Measurements from ENCODE around the gene ARHGAP6.
"Not testable (repeated sequence)": the region's sequence is repeated elsewhere in the genome, so short reads cannot be mapped to it uniquely, and the experiment has no call there.

ARHGAP6 gene

DNA sequence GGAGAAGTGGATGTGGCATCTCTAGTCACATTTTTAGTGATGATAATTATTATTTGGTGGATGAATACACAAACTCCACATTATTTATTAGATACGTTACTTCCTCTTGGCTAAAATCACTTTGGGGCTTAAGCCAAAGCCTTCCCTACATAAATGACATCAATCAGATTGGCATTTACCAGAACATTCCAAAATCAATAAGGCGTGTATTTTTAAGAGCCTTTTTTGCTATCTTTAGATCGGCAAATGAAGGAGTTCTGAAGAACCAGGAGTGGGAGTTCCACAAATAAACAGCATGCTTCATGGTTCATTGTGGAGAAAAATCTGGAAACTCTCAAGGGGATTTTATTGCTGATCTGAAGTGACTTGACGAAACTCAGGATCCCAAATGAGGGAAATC is 282.8 kb downstream of the ARHGAP6 start:
- no peak for DNase-seq

DNA sequence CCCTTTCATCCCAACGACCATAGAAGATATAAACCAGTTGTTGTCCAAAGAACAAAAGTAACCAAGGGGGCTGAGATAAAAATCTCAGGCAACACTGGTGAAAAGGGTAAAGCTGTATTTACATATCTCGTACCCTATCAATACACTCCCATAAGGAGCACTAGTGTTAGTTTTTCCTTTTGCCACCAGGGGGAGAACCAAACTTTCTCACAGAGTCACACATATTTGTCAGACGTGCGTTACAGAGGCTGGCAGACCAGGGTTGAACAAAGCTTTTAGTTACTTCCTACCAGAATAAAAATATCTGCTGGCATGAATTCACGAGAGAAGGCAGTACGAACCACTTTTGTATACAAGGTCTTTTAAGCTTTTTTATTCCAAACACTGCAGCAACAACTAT is 284.3 kb downstream of the ARHGAP6 start:
- peak; percentile 34 for DNase-seq

DNA sequence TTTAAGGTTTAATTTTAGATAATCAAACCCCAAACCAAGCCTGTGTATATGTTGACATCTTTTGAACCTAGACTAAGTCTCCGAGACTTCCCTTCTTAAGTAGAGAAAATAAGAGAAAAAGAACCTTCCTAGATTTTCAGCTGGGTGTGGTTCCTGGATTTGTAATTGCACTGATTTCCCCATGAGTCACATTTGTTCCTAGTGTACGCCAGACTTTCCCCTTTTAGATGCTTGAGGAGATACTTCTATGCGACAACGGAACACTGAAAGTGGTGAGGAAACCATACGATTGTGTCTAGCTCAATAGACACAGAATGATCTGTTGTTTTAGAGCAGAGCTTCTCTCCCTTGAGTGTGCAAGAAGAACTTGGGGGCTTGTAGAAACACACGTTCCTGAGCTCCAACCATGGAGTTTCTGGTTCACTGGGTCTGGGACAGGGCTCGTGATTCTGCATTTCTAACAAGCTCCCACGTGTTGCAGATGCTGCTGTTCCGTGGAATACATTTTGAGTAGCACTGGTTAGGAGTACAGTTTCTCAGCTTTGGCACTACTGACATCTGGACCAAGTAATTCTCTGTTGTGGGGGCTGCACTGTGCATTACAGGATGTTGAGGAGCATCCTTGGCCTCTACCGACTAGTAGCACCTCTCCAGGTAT is 285.4 kb downstream of the ARHGAP6 start:
- no peak for DNase-seq

DNA sequence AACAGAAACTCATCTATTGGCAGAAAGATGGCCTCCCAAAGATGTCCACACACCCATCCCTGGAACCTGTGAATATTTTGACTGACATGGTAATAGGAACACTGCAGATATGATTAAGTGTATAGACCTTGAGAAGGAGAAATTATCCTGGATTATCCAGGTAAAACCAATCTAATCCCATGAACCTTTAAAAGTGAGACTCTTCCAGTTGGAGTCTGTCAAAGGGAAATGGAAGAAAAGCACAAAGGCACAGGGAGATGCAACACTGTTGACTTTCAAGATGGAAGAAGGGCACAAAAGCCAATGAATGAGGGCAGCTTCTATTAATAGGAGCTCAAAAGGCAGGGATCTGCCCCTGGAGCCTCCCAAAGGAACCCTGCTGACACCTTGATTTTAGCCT is 289.6 kb downstream of the ARHGAP6 start:
- no peak for DNase-seq

DNA sequence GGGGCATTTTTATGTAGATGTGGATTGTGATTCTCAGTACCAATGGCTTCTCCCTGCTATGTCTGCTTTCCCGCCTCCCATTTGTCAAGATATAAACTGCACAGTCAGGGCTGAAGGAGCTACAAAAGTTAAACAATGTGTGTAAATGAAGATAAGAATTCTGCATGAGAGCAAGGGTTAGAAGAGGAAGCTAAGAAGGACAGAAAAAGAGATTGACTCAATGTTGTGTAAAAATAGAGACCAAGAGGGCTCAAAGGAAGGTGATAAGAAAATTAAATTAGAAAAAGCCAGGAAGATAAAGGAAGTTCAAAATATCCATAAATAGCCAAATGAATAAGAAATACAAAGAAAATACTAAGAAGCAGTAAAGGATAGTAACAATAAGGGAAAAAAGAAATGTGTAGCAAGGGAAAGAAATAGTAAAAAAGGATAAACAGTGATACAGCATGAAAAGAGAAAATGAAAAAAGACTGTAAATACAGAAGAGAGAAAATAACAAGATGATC is 290.1 kb downstream of the ARHGAP6 start:
- DNase-seq = no peak

DNA sequence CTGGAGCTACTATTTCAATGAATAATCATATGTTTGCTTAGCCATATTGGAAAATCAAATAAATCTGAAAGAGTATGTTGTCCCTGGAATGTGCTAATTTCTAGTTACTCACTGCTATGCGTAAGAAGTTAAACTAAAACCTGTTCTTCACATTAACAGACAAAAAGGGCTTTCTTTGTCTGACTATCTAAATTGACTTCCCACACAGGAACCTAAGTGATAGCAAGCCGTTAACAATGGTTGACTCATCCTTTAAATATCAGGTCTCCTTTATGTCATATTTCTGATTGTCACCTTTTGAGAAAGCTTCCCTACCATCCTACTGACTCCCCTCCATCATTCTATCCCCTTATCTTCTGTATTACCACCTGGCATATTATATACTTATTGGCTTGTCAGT is 291.1 kb downstream of the ARHGAP6 start:
- DNase-seq = no peak

DNA sequence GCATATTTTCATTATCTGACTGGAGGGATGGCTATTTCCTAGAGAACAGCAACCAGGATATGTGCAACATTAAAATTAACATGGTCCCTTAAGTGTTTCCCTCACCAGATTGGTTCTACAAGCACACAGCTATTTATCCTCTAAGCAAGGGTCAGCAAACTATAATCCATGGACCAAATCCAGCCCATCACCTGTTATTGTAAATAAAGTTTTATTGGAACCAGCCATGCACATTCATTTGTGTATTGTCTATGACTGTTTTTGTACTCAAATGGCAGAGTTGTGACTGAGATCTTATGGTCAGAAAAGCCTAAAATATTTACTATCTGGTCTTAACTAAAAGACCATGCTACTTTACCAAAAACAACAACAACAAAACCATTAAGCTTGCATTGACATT is 294.6 kb downstream of the ARHGAP6 start:
- no peak for DNase-seq

DNA sequence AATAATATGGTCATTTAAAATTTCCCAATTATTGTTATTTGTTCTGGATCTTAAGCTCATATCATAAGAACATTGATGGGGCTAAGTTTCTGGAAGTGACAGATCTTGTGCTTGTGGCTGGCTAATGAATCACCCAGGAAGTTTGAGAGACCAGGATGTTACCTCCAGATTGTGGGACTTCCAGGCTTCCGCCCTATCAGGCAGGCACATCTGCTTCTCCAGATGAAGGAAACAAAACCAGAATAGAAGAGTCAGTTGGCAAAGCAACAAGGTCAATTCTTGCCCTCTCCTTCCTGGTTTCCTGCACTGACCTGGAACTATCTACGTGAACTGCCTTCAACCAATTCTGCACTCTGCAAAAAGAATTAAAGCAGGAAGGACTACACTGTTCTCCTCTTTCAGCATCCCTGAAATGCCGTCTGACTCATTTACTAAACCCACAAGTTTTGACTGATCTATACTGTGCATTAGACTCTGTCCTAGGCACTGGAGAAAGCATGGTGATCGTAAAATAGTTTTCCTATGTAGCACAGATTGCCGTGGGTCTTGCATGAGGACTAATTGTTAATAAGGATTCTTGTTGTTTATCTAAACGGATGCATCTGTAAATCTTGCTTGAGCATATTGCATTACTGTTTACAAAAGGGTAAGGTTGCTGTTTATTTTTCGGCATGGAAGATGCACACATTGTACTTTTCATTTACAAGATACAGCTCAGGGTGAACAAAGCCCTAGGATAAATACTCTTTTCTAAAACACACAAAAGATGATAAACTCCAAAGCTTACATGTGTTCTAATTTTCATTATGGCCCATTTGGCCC is 297.9 kb downstream of the ARHGAP6 start:
- no peak for DNase-seq

DNA sequence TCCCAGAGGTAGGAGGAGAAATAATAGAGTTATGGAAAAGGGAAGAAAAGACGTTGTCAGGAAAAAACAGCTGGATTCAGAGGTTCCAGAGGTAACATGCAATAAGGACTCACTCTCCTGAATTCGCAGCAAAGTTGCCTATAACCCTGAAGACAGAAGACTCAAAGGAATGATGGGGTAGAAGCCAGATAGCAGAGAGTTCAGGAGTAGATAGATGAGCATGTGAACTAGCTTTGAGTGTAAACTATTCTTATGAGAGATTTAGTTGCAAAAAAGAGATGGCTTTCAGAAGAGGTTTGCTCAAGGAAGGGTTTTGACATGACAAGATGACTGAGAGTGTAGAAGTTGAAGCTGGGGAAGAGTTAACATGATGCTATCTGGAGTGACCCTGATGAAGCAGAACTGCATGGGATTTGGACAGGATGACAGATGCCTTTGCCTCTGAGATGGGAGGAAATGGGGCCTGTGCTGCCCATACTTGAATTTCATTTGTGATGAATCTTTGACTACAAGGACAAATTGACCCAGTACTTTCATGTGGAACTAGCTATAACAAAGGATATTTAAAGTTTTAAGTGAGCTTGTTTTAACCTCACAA is 298.6 kb downstream of the ARHGAP6 start:
- DNase-seq = no peak

DNA sequence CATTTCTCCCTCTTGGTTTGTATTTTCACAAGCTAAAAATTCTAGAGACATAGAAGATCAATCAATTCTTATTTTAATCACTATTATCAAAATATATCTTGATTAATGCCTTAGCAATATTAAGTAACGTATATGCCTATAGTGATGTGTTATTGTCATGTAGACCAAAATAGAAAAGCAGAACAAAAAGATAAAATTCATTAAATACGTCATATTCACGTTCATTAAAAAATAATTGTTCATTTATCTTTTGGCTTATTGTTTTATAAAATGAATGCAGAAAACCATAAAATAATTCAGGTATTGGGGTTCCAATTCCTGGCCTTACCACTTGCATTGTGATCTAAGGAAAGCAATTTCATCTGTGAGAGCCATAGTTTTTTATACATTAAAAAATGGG is 300.3 kb downstream of the ARHGAP6 start:
- DNase-seq = no peak

DNA sequence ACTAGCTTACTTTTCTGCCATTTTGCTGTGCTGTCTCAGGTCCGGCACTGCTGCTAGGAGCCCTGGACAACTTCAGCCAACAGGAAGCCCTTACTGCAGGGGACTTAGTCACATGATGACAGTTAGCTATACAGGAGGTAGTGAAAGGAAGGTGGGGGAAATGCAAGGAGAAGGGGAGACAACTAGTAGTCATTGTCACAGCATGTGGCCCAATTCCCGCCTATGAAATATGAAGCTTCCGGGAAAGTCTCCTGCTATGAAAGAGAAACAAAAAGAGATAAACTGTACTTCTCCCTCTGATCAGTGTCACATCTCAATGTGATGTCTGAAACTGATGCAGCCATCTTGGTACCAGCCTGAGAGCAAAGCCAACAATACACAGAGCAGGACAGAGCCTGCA is 300.9 kb downstream of the ARHGAP6 start:
- no peak for DNase-seq

DNA sequence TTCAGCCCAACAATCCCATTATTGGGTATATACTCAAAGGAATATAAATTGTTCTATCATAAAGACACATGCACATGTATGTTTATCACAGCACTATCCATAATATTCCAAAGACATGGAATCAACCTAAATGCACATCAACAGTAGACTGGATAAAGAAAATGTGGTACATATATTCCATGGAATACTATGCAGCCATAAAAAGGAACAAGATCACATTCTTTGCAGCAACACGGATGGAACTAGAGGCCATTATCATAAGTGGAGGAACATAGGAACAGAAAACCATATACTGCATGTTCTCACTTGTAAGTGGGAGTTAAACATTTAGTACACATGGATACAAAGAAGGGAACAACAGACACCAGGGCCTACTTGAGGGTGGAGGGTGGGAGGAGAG is 301.9 kb downstream of the ARHGAP6 start:
- DNase-seq = not testable (repeated sequence)

DNA sequence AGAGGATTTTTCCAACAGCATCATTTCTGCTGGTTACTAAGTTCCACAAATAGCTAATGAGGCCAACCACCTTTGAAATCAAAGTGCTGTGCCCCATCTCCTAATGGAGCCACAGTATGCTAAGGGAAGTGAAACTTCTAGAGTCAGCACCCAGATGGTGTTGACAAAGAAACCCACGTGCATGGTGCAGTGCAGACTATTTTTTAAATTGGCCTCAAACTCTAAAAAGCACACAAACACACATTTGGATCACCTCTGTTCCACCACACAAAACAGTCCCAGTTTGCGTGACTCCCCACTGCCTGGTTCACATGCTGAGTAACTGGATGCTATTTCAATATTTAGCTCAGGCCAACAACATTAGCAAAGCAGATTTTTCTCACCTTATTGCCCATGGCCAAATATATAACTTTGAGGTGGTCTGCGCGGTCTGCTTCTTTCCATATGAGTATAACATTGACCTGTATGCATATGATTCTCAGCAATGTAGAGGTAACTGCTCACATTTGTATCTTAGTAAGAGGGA is 302.6 kb downstream of the ARHGAP6 start:
- DNase-seq = no peak

DNA sequence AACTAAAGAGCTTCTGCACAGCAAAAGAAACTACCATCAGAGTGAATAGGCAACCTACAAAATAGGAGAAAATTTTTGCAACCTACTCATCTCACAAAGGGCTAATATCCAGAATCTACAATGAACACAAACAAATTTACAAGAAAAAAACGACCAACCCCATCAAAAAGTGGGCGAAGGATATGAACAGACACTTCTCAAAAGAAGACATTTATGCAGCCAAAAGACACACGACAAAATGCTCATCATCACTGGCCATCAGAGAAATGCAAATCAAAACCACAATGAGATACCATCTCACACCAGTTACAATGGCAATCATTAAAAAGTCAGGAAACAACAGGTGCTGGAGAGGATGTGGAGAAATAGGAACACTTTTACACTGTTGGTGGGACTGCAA is 304.1 kb downstream of the ARHGAP6 start:
- DNase-seq = not testable (repeated sequence)

DNA sequence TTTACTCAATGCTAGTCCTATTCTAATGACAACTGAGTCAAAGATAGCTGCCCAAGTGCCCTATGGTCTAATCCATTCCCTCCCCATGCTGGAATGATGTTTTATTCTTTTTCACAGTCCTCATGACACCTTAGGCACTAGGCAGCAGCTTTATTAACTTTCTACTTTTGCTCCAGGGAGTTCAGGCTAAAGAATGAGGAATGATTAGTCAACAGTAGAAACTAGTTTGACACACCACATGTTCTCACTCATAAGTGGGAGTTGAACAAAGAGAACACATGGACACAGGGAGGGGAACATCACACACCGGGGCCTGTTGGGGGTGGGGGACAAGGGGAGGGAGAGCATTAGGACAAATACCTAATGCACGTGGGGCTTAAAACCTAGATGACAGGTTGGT is 309.8 kb downstream of the ARHGAP6 start:
- DNase-seq = not testable (repeated sequence)

DNA sequence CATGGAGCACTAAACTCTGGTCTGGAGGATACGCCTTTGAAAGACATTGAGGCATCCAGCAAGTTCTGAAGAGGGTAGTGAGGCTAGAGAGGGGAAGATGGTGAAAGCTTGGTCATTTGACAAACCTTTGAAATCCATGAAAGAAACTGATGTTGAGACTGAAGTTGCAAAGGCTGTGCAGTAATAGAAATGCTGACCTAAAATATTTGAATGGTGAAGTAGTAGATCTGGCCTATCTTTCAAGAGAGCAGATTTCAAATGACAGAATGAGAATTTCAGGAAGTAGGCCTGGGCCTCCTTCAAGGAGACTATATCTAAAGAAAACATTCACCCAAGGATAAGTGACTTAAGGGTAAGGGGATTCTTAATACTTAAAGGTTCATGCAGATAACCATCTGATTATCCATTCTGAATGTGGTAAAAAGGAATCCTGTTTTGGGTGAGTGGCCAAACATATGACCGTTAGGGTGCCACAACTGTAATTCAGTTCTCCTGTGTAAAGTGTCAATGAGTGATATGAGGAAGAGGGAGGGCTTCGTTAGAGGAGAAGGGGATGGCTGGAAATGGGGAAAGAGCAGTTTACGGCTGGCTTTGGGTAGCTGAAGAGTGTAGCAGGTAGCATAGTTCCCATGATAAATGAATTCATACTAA is 310.3 kb downstream of the ARHGAP6 start:
- no peak for DNase-seq

DNA sequence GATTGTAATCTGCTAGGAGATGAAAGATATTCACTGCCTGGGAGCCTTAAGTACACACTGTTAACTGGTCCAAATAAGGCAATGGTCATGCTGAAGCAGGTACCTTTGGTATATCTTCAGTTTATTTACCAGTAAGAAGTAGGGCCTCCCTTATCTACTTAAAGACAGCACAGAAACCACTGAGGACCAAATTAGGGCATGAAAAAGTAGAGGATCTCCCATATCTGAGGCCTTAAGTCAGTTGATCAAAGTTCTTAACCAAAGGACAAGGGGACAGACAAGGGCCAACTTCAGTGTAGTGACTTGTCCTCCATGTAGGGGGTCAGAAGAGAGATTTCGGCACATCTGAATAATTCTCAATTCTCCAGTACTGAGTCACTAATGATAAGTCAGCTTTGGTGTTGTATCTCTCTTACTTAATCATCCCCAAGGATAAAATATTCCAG is 313.4 kb downstream of the ARHGAP6 start:
- DNase-seq = no peak

DNA sequence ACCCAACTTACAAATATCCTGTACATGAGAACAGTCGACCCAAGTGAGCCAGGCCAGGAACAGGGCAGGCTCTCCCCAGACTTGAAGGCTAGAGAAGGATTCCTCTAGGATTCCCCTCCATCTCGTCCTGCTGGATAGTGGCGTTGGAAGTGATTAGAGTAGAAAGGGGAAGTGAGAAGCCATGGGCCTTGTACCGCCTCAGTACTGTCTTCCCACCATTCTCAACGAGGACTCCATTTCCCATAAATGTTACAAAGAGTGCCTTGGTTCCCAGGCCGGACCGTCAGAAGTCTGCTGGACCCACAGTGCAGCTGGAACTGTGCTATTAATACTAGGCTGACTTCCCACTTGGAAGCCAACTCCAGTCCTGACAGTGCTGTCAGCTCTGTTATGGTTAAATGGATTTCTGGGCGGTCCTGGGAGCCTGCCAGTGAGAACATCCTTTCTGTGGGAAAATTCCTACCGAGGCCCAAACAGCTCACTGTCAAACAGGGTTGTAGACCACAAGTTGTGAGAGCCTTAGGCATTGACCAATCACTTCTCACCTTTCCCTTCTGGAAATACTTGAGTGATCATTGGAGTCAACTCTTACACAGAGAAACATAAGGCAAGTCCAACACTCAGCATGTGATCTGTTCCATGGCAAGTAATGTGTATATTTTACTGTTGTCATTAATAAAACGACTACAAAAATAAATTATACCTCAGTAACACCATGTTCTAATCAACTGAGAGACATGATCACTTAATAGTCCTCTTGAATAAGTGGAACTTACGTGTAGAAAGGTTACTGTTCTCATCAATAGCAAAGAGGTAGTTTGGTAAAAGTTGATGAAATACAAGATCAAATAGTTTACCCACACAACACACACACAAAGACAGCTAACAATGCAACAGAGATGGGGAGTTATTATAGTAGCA is 314.1 kb downstream of the ARHGAP6 start:
- no peak for DNase-seq

DNA sequence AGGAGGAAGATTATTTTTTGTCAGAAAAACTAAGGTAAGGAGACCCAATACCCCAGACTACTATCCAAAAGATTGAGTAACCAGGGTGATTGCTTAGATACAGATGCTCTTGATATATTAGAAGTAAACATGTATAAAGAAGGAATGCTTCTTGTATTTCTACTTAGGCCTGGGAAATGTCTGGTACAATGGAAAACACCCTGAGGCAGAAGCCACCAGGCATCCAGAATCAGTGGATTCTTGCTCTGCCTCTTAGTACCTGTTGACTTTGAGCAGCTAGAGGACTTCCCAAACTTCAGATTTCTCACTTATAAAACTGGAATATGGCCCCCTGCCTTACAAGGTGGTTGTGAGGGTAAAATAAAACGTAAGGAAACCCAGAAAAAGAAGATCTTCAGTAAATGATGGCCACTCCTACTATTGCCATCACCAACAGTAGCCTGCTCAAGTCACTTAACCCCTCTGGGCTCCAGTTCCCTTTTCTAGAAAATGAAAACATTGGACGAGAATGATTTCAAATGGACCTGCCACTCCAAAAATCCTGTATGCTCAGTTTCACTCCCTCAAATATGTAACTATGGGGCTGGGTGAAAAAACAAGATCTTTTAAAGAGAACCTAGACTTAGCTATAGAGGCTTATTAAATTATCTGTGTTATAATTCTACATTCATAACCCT is 315.9 kb downstream of the ARHGAP6 start:
- DNase-seq = no peak

DNA sequence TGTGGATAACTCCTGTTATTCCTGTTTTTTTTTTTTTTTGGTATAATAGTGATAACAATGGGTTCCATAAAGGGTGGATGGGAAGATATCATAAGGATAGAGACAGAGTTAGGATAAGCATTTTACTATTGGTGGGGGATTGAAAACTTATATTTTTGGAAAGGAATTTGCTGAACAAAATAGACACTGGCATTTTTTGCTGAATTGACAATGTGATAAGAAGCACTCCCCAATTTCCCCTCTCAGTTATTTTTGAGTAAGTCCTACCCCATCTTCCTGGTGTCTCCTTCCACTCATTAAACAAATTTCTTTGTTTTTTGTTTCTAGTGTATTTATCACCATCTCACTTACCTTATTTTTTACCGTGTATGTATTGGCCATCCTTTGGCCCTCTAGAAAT is 316.7 kb downstream of the ARHGAP6 start:
- no peak for DNase-seq

DNA sequence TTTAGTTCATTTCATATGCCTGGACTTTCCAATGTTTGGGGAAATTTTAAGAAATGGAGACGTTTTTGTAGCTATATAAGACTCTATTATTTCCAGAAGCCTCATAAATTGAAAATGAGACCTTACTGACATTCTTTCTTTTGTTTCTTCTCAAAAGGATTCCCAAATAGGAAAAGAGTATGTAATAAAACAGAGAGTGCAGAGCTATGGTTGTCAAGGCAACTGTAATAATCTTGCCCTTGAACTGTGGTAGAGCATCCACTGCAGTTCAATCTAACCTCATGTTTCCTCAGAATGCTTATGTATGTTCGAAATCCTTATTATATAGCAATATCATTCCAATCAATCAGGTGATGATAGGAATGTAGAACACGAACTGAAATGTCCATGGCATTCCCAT is 318.4 kb downstream of the ARHGAP6 start:
- DNase-seq = no peak

Data from NCI-H526 treated with DMSO at 0.1 percent for 48 hours (cell line).